SHP77 treated with DMSO at 0.1 percent for 48 hours (cell line): ENCODE measurements around the gene COL21A1.

ENCODE experiments used
- DNase-seq: peaks from one replicate; lab custom pipeline; 2025; lab: John Stamatoyannopoulos, UW

Gene COL21A1

GRCh38 chr6:56109149-56109548, 138.2 kb downstream of the COL21A1 start:
- no peak for DNase-seq

- DNase-seq = no peak
Measured at GRCh38 chr6:56106231-56106630, 141.1 kb downstream of the COL21A1 start.

DNA sequence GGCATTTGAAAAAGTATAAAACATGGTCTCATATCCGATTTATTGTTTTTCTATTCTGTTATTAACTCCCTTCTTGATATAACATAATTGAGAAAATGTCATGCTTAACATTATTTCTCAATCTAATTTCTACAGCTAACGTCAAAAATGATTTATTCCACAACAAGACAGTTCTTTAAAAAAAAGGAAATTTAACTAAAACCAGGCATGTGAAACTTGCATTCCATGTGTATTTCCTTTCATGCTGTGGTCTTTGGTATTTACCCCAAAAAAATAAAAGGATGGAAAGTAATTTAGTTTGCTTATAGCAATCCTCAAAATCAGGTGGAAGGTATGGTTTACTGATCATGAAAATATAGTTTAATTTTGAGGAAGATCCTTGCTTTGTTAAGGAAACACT, 142.8 kb downstream of the COL21A1 start:
- no peak for DNase-seq

- DNase-seq = no peak
Measured at GRCh38 chr6:56102216-56102615, 145.2 kb downstream of the COL21A1 start.

GRCh38 chr6:56101141-56101553, 146.2 kb downstream of the COL21A1 start:
- no peak for DNase-seq

GRCh38 chr6:56096946-56097621, 150.3 kb downstream of the COL21A1 start:
- no peak for DNase-seq

- no peak for DNase-seq
Measured at GRCh38 chr6:56096541-56096940, 150.8 kb downstream of the COL21A1 start.

DNA sequence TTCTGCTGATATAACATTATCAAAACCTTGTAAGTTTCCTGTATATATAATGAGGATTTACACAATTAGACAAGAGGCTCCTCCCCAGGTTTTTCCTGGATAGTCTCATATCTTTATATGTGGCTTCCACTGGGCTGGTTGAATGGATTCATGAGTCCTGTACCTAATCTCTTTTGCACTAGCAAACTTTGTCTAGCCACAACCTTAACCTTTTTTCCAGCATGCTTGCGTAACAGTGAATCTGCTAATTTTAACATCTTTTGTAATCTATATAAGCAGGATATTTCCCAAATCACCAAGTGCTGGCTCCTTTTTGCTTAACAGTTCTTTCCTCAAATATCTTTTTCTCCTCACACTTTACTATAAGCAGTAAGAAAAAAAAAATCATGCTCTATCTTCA, 153.6 kb downstream of the COL21A1 start:
- no peak for DNase-seq

DNA sequence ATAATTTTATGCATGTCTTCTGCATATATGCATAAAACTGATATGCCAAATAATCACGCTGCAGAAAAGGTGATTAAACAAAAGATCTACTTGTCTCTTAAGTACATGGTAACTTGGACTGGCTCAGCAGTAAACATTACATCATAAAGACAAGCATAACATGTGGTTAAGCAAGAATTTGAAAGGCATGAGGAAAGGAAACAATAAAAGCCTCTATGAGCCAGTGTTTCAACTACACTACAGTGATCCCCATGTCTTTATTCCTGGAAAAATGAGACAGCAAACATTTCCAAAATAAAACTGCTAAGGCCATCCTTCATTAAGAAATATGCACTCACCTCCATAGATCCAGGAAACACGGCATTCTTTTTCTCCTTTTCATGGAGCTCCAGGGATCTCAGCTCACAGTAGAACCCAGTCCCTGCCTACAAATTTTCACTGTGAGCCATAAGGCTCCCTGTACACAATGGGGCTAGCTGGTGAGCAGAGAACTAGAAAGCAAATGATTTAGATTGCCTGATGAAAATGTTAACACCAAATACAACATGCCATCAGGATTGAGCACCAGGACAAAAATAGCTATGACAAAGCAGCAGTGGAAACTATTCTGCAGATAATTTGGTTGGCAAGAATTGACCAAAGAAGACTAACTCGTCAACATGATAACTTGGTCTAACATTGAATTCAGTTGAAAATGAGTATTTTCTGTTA, 156.1 kb downstream of the COL21A1 start:
- DNase-seq = no peak

GRCh38 chr6:56088641-56089040, 158.7 kb downstream of the COL21A1 start:
- no peak for DNase-seq

- no peak for DNase-seq
Measured at GRCh38 chr6:56087421-56087820, 160.0 kb downstream of the COL21A1 start.

DNA sequence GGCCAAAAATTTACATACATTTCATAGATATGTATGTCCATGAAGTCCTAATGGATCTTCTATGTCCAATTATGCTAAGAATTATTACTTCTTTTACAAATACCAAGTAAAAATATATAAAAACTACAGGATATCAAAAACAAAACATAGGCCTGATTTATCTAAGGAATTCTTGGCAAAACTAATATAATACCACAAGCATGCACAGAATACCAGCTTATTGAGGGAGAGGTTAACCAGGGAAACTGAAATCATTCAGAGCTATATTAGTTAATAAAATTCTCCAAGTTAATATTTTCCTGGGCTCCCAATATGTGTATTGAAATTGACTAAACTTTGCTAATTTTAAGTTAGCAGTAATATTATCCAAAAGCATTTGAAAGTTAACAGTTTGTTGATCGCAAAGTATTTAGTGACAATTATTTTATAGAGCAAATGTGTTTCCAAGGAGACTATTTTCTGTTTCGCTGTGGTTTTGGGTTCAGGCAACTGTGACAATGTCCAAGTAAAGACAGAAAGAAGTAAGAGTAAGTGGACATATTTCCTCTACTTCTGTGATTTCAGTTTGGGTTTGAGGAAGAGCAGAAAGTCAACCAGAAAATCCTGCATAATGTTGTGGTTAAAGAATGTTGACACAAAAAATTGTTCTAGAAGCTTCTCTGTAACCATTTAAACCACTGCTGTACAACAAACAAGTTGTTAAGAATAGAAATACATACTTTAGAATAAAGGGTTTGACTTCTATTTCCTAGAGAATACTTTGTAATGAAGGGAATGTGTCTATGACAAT, 167.4 kb downstream of the COL21A1 start:
- no peak for DNase-seq

DNA sequence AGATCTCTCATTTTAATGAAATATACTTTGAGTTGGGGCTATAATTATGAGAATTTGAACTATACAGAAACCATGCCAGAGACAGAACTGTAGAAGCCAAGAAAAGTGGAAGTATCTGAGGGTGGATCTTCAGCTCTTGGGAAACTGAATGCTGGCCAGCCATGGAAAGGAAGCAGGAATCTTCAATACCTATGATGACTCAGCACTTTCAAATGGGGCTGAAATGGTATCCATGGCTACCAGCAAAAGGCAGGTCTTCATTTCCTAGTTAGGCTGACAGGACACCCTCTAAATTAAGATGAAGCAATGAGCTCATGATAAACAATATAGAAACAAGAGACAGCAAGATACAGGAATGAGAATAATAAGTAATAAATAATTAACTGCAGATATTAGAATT, 171.3 kb downstream of the COL21A1 start:
- DNase-seq = no peak

GRCh38 chr6:56073761-56074160, 173.6 kb downstream of the COL21A1 start:
- DNase-seq = no peak

GRCh38 chr6:56073315-56073714, 174.1 kb downstream of the COL21A1 start:
- no peak for DNase-seq

GRCh38 chr6:56072856-56073255, 174.5 kb downstream of the COL21A1 start:
- no peak for DNase-seq

GRCh38 chr6:56065408-56065807, 182.0 kb downstream of the COL21A1 start:
- no peak for DNase-seq

- DNase-seq = peak; percentile 10
Measured at GRCh38 chr6:56062836-56063235, 184.5 kb downstream of the COL21A1 start.

DNA sequence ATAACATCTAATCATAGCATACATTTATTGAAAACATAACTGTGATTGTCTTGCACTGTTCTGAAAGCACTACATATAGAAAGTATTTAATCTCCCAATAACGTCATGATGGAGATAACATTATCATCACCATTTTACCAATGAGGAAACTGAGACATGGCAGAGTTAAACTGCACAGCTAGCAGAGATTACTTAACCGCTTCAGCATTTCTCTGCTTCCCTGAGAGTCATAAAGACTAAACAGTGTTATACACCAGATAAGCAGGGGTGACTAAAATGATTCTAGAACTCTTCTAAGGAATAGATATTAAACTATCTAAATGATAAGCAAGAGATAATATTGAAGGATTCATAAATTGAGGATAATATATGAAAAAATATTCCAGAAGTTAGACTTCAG, 188.7 kb downstream of the COL21A1 start:
- DNase-seq = no peak

- no peak for DNase-seq
Measured at GRCh38 chr6:56055081-56055704, 192.2 kb downstream of the COL21A1 start.

- DNase-seq = no peak
Measured at GRCh38 chr6:56051202-56051598, 196.2 kb downstream of the COL21A1 start.

DNA sequence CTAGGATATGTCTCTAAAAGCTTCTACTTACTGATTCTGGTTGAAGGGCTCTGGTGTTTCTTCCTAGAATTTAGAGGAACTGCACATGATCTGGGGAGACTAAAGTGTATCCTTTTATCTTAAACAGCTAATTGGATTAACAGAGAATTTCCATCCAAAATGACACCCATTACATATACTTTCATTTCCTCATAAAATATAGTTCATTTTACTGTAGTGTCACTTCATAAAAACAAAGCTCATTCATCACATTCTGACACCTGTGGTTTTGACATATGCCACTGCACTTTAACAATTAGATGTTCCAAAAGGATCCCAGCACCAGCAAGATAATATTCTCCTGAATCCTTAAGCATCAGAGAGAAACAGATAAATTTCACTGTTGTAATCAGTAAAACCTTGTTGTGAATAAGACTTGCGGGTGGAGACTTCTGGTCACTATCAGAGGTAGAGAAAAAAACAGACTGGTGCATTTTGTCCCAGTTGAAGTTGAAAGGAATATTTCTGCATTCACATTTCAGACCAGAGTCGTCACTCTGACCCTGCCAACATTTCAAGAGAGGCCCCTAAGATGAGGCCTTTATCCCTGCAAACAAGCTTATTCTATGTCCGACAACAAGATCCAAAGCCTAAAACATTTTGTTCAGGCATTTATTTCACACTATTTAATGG, 196.7 kb downstream of the COL21A1 start:
- DNase-seq = no peak
